CD4-positive, alpha-beta T cell (primary cell): ENCODE results near the gene YIPF4. TPM values are rescaled to one million over a fixed set of nuclear protein-coding genes. Genes with fewer than 3 reads are reported as not detected.

Experiments used
- ATAC-seq: fragments of 200-7000 bp; cut with Tn5 transposase; one replicate; pipeline ENCODE4 v1.10.0; 2022; ENCODE audit warnings: mild to moderate bottlenecking; ENCODE audit not compliant: poor library complexity
- CTCF ChIA-PET: fragments of 350-600 bp; sonication (Branson Sonifier 250); formaldehyde crosslinking; loops from one replicate; lab custom pipeline; 2021; ENCODE audit warnings: antibody characterized with exemption, inconsistent platforms; lab: Charles Lee
- POLR2A ChIA-PET: fragments of 350-600 bp; sonication (Branson Sonifier 250); formaldehyde crosslinking; loops from one replicate; lab custom pipeline; 2021; ENCODE audit warnings: antibody characterized with exemption, inconsistent platforms; lab: Charles Lee
- DNase-seq, 14 experiments: peaks; one replicate each; pipeline ENCODE4 v3.0.0-alpha.2; 2013 to 2020; ENCODE audit warnings: mixed read lengths in 2 of 14
- H3K27ac ChIP-seq, 2 donors: one replicate each; pipeline versions ENCODE4 v1.5.1 to v1.7.0; 2013; ENCODE audit warnings: low read length in 2 of 2, low read depth in 1 of 2, mild to moderate bottlenecking in 1 of 2
- H3K27me3 ChIP-seq, 2 experiments: 1 replicate in 1 of 2; 2 replicates in 1 of 2; pipeline versions ENCODE4 v1.6.1 to v1.7.0; 2013; ENCODE audit warnings: low read length in 2 of 2, control low read depth in 1 of 2, mild to moderate bottlenecking in 1 of 2, moderate library complexity in 1 of 2; ENCODE audit not compliant: insufficient read depth in 2 of 2, control insufficient read depth in 1 of 2
- H3K36me3 ChIP-seq: one replicate; pipeline ENCODE4 v1.6.1; 2013; ENCODE audit warnings: low read length, control low read depth; ENCODE audit not compliant: insufficient read depth
- H3K4me1 ChIP-seq: one replicate; pipeline ENCODE4 v1.6.1; 2013; ENCODE audit warnings: low read length, control low read depth; ENCODE audit not compliant: insufficient read depth
- H3K4me3 ChIP-seq: one replicate; pipeline ENCODE4 v1.5.1; 2013; ENCODE audit warnings: mild to moderate bottlenecking, low read length, moderate library complexity
- H3K9me3 ChIP-seq, 2 experiments: 1 replicate in 1 of 2; 2 replicates in 1 of 2; pipeline versions ENCODE4 v1.6.1 to v1.7.0; 2013; ENCODE audit warnings: low read length in 2 of 2, mild to moderate bottlenecking in 2 of 2, control low read depth in 1 of 2, moderate library complexity in 1 of 2; ENCODE audit not compliant: control insufficient read depth in 1 of 2, insufficient read depth in 1 of 2
- H3K27ac Mint-ChIP-seq: one replicate; pipeline ENCODE4 v1.8.0; 2020; ENCODE audit warnings: mixed read lengths
- H3K27me3 Mint-ChIP-seq: one replicate; pipeline ENCODE4 v1.8.0; 2021; ENCODE audit warnings: mixed read lengths
- H3K36me3 Mint-ChIP-seq: one replicate; pipeline ENCODE4 v1.8.0; 2021; ENCODE audit warnings: low read depth, mixed read lengths
- H3K4me1 Mint-ChIP-seq: one replicate; pipeline ENCODE4 v1.8.0; 2021; ENCODE audit warnings: low read depth, mixed read lengths
- H3K4me3 Mint-ChIP-seq: one replicate; pipeline ENCODE4 v1.8.0; 2020; ENCODE audit warnings: mild to moderate bottlenecking, mixed read lengths
- H3K9me3 Mint-ChIP-seq: one replicate; pipeline ENCODE4 v1.8.0; 2020; ENCODE audit warnings: mixed read lengths
- CTCF ChIP-seq: fragments of 200-600 bp; IDR thresholded peaks from one replicate; pipeline ENCODE4 v1.8.0; 2022; ENCODE audit warnings: antibody characterized with exemption, mild to moderate bottlenecking
- intact Hi-C, 2 experiments: fragments of 100-400 bp; cut with DNase I in 1 of 2; cut with micrococcal nuclease in 1 of 2; formaldehyde crosslinking; loops; one replicate each; pipeline versions ENCODE4 v1.15.1 to v1.9.0; 2023 to 2025; cut with DNase I, micrococcal nuclease
- total RNA-seq, 174 experiments: library from RNA in 2 of 174; stranded (reverse) in 2 of 174; gene quantifications; one replicate each; pipeline ENCODE4 v1.2.3 and lab custom pipeline; 2021 to 2026

The YIPF4 gene
- total RNA-seq, 2 experiments from 2014 or later: 7.7 to 9.7 TPM

GRCh38 chr2:32237996-32238395, 39.7 kb upstream of the YIPF4 start:
- DNase-seq (no peak), ATAC-seq (no peak)
- intact Hi-C loops: no loop called here
- CTCF ChIA-PET: no interaction called here
- H3K36me3 ChIP-seq: no peaks in the 10 kb centered on the region
- H3K27ac ChIP-seq: no peak overlapping the region
- Mint-ChIP-seq H3K36me3 (peaks cover 6% of the 10 kb centered on the region), H3K27me3 (no peaks in the 10 kb centered on the region), H3K4me1 (no peaks in the 10 kb centered on the region), H3K27ac (no peak overlapping the region), H3K4me3 (no peak overlapping the region), H3K9me3 (no peaks in the 10 kb centered on the region)
- H3K4me1 ChIP-seq: no peaks in the 10 kb centered on the region
- no peak overlapping the region for H3K4me3 ChIP-seq
- no peaks in the 10 kb centered on the region for H3K9me3 ChIP-seq
- POLR2A ChIA-PET: no interaction called here
- no peak for TF ChIP-seq CTCF
- no peaks in the 10 kb centered on the region for H3K27me3 ChIP-seq

- Mint-ChIP-seq H3K27me3 (no peaks in the 10 kb centered on the region), H3K4me1 (no peaks in the 10 kb centered on the region), H3K27ac (no peak overlapping the region), H3K36me3 (peaks cover 6% of the 10 kb centered on the region), H3K4me3 (no peak overlapping the region), H3K9me3 (no peaks in the 10 kb centered on the region)
- Histone ChIP-seq H3K27me3 (no peaks in the 10 kb centered on the region), H3K9me3 (no peaks in the 10 kb centered on the region), H3K36me3 (no peaks in the 10 kb centered on the region), H3K4me3 (no peak overlapping the region), H3K27ac (no peak overlapping the region), H3K4me1 (no peaks in the 10 kb centered on the region)
- no peak for DNase-seq
- no peak for TF ChIP-seq CTCF
- ChIA-PET CTCF (no interaction called here), POLR2A (no interaction called here)
- ATAC-seq: no peak
- intact Hi-C loops: no loop called here
Observed at GRCh38 chr2:32242331-32242730, 35.4 kb upstream of the YIPF4 start.

GRCh38 chr2:32246911-32247310, 30.8 kb upstream of the YIPF4 start:
- Histone ChIP-seq H3K4me1 (no peaks in the 10 kb centered on the region), H3K4me3 (no peak overlapping the region), H3K27ac (no peak overlapping the region), H3K9me3 (no peaks in the 10 kb centered on the region), H3K36me3 (no peaks in the 10 kb centered on the region), H3K27me3 (no peaks in the 10 kb centered on the region)
- no peaks in the 10 kb centered on the region for H3K36me3 Mint-ChIP-seq
- ATAC-seq (no peak), DNase-seq (no peak)
- no peak for TF ChIP-seq CTCF
- H3K9me3 Mint-ChIP-seq: no peaks in the 10 kb centered on the region
- no peaks in the 10 kb centered on the region for H3K4me1 Mint-ChIP-seq
- no peak overlapping the region for H3K4me3 Mint-ChIP-seq
- ChIA-PET POLR2A (no interaction called here), CTCF (no interaction called here)
- H3K27me3 Mint-ChIP-seq: no peaks in the 10 kb centered on the region
- H3K27ac Mint-ChIP-seq: no peak overlapping the region
- intact Hi-C loops: no loop called here
